SK-N-SH (cell line): ENCODE data around the gene CCNF.

Experiments used
- CHD2 ChIP-seq: fragments of 150-350 bp; IDR thresholded peaks from 2 replicates; pipeline ENCODE4 v1.6.1; 2018; ENCODE audit warnings: low read length; ENCODE audit not compliant: partially characterized antibody
- GATA2 ChIP-seq: sonication (generic); formaldehyde crosslinking; IDR thresholded peaks from 2 replicates; pipeline ENCODE4 v1.5.0; 2020; ENCODE audit warnings: mild to moderate bottlenecking, missing genetic modification reagents
- MEF2A ChIP-seq: IDR thresholded peaks from 2 replicates; pipeline ENCODE4 v1.4.0; 2012; ENCODE audit warnings: low read depth, borderline replicate concordance
- MXI1 ChIP-seq: IDR thresholded peaks from 2 replicates; pipeline ENCODE4 v1.6.1; 2012; ENCODE audit warnings: mild to moderate bottlenecking, low read depth, low read length, improper control_type of control experiment
- POLR2AphosphoS5 ChIP-seq: IDR thresholded peaks from 2 replicates; pipeline ENCODE4 v1.6.1; 2012; ENCODE audit warnings: low read depth, low read length
- RFX5 ChIP-seq: IDR thresholded peaks from 2 replicates; pipeline ENCODE4 v1.6.1; 2012; ENCODE audit warnings: mild to moderate bottlenecking, improper control_type of control experiment, low read length
- TAF1 ChIP-seq: IDR thresholded peaks from 2 replicates; pipeline ENCODE4 v1.6.1; 2012; ENCODE audit warnings: low read depth, mild to moderate bottlenecking, low read length, moderate library complexity, borderline replicate concordance
- TEAD4 ChIP-seq: IDR thresholded peaks from 2 replicates; pipeline ENCODE4 v1.4.0; 2012; ENCODE audit warnings: mild to moderate bottlenecking, borderline replicate concordance; ENCODE audit not compliant: insufficient read depth
- TF ChIP-seq, protein P1 (sequence below): fragments of 200-600 bp; sonication (generic); IDR thresholded peaks from 2 replicates; pipeline ENCODE4 v1.6.1; 2017; ENCODE audit warnings: antibody characterized with exemption, mild to moderate bottlenecking, moderate library complexity

DNA sequence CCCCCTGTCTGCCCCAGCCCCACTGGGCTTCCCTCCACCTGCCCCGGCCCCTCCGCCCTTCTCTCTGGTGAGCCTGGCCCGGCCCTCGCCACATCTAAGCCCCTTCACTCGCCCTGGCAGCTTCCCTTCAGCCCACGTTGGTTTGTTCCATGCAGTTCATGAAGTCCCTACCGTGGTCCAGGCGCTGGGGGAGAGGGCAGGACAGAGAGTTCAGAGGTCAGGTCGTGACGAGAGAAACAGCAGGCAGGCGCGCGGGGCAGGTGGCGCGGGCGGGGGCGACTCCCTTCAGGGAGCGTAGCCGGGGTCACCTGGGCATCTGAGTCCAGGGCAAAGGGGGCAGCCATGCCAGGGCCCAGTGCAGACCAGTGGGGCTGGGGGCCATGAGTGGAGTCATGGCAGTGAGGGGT, 21.7 kb downstream of the CCNF start:
- TF ChIP-seq, protein P1, sequence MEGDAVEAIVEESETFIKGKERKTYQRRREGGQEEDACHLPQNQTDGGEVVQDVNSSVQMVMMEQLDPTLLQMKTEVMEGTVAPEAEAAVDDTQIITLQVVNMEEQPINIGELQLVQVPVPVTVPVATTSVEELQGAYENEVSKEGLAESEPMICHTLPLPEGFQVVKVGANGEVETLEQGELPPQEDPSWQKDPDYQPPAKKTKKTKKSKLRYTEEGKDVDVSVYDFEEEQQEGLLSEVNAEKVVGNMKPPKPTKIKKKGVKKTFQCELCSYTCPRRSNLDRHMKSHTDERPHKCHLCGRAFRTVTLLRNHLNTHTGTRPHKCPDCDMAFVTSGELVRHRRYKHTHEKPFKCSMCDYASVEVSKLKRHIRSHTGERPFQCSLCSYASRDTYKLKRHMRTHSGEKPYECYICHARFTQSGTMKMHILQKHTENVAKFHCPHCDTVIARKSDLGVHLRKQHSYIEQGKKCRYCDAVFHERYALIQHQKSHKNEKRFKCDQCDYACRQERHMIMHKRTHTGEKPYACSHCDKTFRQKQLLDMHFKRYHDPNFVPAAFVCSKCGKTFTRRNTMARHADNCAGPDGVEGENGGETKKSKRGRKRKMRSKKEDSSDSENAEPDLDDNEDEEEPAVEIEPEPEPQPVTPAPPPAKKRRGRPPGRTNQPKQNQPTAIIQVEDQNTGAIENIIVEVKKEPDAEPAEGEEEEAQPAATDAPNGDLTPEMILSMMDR: no peak
- TF ChIP-seq POLR2AphosphoS5 (no peak), TEAD4 (no peak), RFX5 (no peak), TAF1 (no peak), MEF2A (no peak), MXI1 (no peak), CHD2 (no peak), GATA2 (no peak)
